Parathyroid adenoma (tissue), 2 donors: ENCODE measurements around the gene NOL4L.

ENCODE experiments used
- H2AFZ ChIP-seq: fragments of 300-600 bp; sonication (generic); one replicate; pipeline ENCODE4 v1.7.0; 2017; ENCODE audit warnings: antibody characterized with exemption, mild to moderate bottlenecking
- H3K27ac ChIP-seq: fragments of 300-600 bp; sonication (generic); one replicate; pipeline ENCODE4 v1.7.0; 2017
- H3K27me3 ChIP-seq: fragments of 300-600 bp; sonication (generic); one replicate; pipeline ENCODE4 v1.7.0; 2017; ENCODE audit warnings: low read length; ENCODE audit not compliant: control insufficient read depth, insufficient read depth
- H3K36me3 ChIP-seq: fragments of 300-600 bp; sonication (generic); one replicate; pipeline ENCODE4 v1.7.0; 2017; ENCODE audit warnings: low read length; ENCODE audit not compliant: control insufficient read depth, insufficient read depth
- H3K4me1 ChIP-seq: fragments of 300-600 bp; sonication (generic); one replicate; pipeline ENCODE4 v1.7.0; 2017; ENCODE audit warnings: control low read depth
- H3K4me2 ChIP-seq: fragments of 300-600 bp; sonication (generic); one replicate; pipeline ENCODE4 v1.7.0; 2017; ENCODE audit warnings: low read length
- H3K4me3 ChIP-seq: fragments of 300-600 bp; sonication (generic); one replicate; pipeline ENCODE4 v1.7.0; 2017; ENCODE audit warnings: low read depth, low read length
- H3K79me2 ChIP-seq: fragments of 300-600 bp; sonication (generic); one replicate; pipeline ENCODE4 v1.7.0; 2017; ENCODE audit warnings: control low read depth
- H3K9ac ChIP-seq: fragments of 300-600 bp; sonication (generic); one replicate; pipeline ENCODE4 v1.7.0; 2017; ENCODE audit warnings: mild to moderate bottlenecking
- H3K9me3 ChIP-seq: fragments of 300-600 bp; sonication (generic); one replicate; pipeline ENCODE4 v1.7.0; 2017; ENCODE audit warnings: low read length; ENCODE audit not compliant: control insufficient read depth
- TF ChIP-seq, protein P1 (sequence below): fragments of 300-600 bp; sonication (generic); IDR thresholded peaks from one replicate; pipeline ENCODE4 v1.7.0; 2017; ENCODE audit warnings: antibody characterized with exemption, mild to moderate bottlenecking
- donor health status: primary hyperparathyroidism.

NOL4L gene

DNA sequence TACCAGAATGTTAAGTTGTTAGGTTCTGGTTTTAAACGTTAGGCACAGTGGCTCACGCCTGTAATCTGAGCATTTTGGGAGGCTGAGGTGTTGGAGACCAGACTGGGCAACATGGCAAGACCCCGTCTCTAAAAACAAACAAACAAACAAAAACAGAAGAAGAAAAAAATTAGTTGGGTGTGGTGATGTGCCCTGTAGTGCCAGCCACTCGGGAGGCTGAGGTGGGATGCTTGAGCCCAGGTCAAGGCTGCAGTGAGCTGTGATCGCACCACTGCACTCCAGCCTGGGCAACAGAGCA lies 19.4 kb downstream of the NOL4L start:
- H2AFZ ChIP-seq = no peak overlapping the region
- H3K4me1 ChIP-seq = peaks cover 6% of the 10 kb centered on the region
- H3K36me3 ChIP-seq = no peaks in the 10 kb centered on the region
- no peak overlapping the region for H3K9ac ChIP-seq
- peaks cover 3% of the 10 kb centered on the region for H3K79me2 ChIP-seq
- H3K4me2 ChIP-seq = no peak overlapping the region
- H3K27me3 ChIP-seq = no peaks in the 10 kb centered on the region
- H3K27ac ChIP-seq = no peak overlapping the region
- no peak overlapping the region for H3K4me3 ChIP-seq
- TF ChIP-seq, protein P1, sequence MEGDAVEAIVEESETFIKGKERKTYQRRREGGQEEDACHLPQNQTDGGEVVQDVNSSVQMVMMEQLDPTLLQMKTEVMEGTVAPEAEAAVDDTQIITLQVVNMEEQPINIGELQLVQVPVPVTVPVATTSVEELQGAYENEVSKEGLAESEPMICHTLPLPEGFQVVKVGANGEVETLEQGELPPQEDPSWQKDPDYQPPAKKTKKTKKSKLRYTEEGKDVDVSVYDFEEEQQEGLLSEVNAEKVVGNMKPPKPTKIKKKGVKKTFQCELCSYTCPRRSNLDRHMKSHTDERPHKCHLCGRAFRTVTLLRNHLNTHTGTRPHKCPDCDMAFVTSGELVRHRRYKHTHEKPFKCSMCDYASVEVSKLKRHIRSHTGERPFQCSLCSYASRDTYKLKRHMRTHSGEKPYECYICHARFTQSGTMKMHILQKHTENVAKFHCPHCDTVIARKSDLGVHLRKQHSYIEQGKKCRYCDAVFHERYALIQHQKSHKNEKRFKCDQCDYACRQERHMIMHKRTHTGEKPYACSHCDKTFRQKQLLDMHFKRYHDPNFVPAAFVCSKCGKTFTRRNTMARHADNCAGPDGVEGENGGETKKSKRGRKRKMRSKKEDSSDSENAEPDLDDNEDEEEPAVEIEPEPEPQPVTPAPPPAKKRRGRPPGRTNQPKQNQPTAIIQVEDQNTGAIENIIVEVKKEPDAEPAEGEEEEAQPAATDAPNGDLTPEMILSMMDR = no peak
- H3K9me3 ChIP-seq = no peaks in the 10 kb centered on the region

DNA sequence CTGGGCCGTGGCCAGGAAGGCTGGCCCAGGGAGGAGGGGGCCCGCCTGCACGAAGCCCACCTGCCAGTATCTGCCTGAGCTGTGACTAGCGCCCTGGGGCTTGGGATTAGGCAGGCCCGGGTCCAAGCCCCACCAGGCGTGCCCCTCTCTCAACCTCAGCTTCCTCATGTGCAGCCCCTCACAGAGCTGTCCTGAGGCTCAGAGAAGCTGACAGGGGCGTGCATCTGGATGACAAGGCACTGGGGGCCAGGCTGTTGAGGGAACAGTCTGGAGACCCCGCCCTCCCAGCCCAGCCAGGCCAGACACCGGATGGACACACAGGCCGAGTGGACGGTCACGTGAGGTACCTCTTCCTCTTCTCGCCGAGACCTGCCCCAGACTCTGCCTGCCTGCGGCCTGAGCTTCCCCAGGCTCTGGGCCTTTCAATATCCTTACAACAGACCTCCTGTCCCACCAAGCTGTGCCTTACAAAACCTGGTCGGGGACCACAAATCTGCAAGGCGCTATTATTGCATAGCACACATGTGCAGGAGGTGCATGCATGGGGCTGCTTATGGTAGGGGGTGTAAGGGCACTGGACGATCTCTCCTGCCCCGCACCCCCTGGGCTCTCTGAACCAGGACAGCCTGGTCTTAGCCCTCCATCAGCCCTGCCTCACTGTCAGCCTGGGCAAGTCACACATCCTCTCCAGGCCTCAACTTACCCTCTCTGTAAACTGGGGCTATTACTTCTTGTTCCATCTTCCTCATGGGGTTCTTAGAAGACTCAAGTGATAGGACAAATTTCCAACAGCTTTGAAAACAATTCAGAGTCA lies 20.0 kb downstream of the NOL4L start:
- H3K36me3 ChIP-seq = no peaks in the 10 kb centered on the region
- H3K27ac ChIP-seq = no peak overlapping the region
- peaks cover under 1% of the 10 kb centered on the region for H3K79me2 ChIP-seq
- H3K4me1 ChIP-seq = peaks cover 6% of the 10 kb centered on the region
- TF ChIP-seq, protein P1 = no peak
- H3K4me3 ChIP-seq = no peak overlapping the region
- no peak overlapping the region for H3K4me2 ChIP-seq
- H2AFZ ChIP-seq = no peak overlapping the region
- no peaks in the 10 kb centered on the region for H3K9me3 ChIP-seq
- H3K9ac ChIP-seq = no peak overlapping the region
- no peaks in the 10 kb centered on the region for H3K27me3 ChIP-seq

DNA sequence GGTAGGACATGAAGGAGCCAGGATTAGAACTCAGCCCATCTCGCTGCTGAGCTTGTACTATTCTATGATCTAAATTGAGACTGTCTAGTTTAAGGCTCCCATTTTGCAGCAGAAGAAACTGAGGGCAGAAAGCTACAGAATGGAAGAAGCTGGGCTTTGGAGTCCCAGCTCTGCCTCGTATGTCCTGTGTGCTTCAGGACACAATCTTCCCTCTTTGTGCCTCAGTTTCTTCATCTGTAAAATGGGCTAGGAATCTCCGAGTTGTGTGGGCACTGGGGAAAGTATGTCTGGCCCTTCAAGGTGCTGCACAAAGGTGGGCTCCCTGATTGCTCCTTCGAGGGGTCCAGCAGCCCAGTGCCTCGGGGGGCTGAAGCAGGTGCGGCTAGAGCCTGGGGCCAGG lies 20.7 kb downstream of the NOL4L start:
- Histone ChIP-seq H3K27ac (no peak overlapping the region), H3K4me1 (peaks cover 6% of the 10 kb centered on the region), H2AFZ (no peak overlapping the region), H3K4me3 (no peak overlapping the region), H3K79me2 (peaks cover 4% of the 10 kb centered on the region), H3K36me3 (no peaks in the 10 kb centered on the region), H3K27me3 (no peaks in the 10 kb centered on the region), H3K9me3 (no peaks in the 10 kb centered on the region), H3K4me2 (no peak overlapping the region), H3K9ac (no peak overlapping the region)
- TF ChIP-seq, protein P1 = no peak

DNA sequence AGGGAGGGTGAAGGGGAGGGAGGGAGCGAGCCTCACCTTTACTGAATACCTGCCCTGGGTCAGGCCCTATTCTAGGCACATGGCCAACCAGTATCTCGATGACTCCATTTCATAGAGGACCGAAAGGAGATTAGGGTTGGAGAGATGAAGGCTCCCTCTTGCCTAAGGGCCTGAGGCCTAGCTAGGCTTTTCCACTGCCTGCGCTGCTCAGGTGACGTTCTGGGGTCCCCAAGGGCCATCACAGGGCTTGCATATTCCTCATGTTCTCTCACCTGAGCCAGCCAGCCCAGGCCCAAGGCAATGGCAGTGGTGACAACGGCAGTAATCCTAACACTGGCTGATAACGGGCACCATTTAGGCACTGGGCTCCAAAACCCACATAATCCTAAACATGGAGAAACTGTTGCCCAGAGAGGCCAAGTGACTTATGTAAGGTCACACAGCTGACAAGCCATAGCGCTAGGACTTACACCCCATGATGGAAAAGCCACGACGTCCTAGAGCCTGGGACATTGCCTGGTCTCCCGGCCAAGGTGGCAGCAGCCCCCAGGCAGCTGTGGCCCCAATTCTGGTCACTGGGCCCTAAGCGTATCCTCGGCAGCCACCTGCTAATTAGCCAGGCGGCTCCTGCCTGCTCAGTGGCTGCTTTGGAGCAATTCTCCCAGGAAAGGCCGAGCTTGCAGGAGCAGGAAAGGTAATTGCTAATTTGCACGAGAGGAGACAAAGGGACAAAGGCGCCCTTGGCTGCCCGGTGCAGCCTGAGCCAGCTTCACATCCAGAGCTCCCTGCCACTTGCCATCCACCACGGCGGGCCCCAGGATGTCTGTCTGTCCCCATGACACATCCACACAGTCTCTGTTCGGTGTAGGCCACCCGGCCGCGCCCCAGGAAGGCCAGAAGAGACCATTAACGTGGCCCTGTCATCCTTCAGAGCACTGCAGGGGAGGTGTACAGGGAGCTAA lies 21.5 kb downstream of the NOL4L start:
- peaks cover 8% of the 10 kb centered on the region for H3K79me2 ChIP-seq
- no peaks in the 10 kb centered on the region for H3K27me3 ChIP-seq
- TF ChIP-seq, protein P1 = no peak
- H3K36me3 ChIP-seq = no peaks in the 10 kb centered on the region
- H3K4me3 ChIP-seq = no peak overlapping the region
- no peaks in the 10 kb centered on the region for H3K9me3 ChIP-seq
- no peak overlapping the region for H3K4me2 ChIP-seq
- H2AFZ ChIP-seq = no peak overlapping the region
- no peak overlapping the region for H3K27ac ChIP-seq
- peaks cover 6% of the 10 kb centered on the region for H3K4me1 ChIP-seq
- H3K9ac ChIP-seq = no peak overlapping the region
